Measurements from ENCODE around the gene SNCAIP.

GRCh38 chr5:122286541-122286940 lies 25.5 kb upstream of the SNCAIP start:
- TF ChIP-seq POLR2AphosphoS5 (IDR thresholded peaks at IDR 0.05) (no peak), CTCF (IDR thresholded peaks at IDR 0.05) (no peak)

Data from suprapubic skin (tissue), 3 donors.